ENCODE data around the gene USP12. TPM values are rescaled to one million over a fixed set of nuclear protein-coding genes. Genes with fewer than 3 reads are reported as not detected.
"Not testable (repeated sequence)": the region's sequence is repeated elsewhere in the genome, so short reads cannot be mapped to it uniquely, and the experiment has no call there.

Gene USP12
- total and polyA plus RNA-seq, 7 donors, result 13.1 to 31.7 (median 23.7) TPM

DNA sequence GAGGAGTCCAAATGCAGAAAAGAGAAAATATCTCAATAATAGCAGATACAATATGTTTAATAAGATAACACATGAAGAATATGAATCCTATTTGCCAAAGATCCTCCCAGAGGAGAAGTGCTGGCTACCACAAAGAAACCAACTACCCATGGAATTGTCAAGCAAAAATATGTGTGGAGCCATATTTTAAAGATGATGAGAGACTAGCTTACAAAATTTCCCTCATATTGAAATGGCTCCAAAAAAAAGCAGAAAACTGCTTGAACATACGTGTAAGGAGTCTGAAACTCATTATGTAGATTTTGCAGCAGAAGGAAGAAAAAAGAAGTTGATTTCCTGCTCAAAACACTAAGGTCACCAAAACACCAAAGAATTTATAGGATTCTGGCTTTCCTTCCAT lies 94.2 kb downstream of the USP12 start:
- intact Hi-C loops (cut with DNase I), result no loop called here

DNA sequence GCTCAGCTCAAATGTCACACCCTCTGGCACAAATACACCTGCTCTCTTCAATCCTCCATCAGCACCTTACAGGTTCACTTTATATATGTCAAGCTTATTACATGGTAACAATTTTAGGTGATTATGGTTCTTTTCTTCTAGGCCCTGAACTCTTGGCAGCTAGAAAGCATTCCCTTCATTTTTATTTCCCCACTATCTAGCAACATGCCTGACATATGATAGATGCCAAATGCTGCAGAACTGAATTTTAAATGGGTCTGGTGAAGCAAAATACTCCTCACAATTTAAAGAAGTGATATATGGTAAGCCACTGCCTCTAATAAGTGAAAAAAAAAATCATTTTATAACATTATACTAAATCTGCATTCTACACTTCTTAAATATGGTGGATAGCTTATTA lies 95.2 kb downstream of the USP12 start:
- intact Hi-C loops (cut with DNase I), result no loop called here
- peaks cover 0 to 21% of the 10 kb centered on the region in 2 donors for H3K36me3 ChIP-seq (ENCODE audit: insufficient read depth in 1 of 2, low read depth in 1 of 2)
- TF ChIP-seq, protein P1, sequence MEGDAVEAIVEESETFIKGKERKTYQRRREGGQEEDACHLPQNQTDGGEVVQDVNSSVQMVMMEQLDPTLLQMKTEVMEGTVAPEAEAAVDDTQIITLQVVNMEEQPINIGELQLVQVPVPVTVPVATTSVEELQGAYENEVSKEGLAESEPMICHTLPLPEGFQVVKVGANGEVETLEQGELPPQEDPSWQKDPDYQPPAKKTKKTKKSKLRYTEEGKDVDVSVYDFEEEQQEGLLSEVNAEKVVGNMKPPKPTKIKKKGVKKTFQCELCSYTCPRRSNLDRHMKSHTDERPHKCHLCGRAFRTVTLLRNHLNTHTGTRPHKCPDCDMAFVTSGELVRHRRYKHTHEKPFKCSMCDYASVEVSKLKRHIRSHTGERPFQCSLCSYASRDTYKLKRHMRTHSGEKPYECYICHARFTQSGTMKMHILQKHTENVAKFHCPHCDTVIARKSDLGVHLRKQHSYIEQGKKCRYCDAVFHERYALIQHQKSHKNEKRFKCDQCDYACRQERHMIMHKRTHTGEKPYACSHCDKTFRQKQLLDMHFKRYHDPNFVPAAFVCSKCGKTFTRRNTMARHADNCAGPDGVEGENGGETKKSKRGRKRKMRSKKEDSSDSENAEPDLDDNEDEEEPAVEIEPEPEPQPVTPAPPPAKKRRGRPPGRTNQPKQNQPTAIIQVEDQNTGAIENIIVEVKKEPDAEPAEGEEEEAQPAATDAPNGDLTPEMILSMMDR (IDR thresholded peaks at IDR 0.05), result no peak

More for the DNA sequence above, 94.2 kb downstream of the USP12 start:
- TF ChIP-seq, protein P1 (IDR thresholded peaks at IDR 0.05), result no peak
- no peak overlapping the region for H3K4me3 ChIP-seq
- no peaks in the 10 kb centered on the region for H3K27me3 ChIP-seq (ENCODE audit: insufficient read depth in 3 of 3, low read length in 2 of 3)
- H3K4me1 ChIP-seq, result peaks cover 10% of the 10 kb centered on the region
- DNase-seq (no peak), ATAC-seq (no peak)
- H3K9me3 ChIP-seq, result no peaks in the 10 kb centered on the region
- WGBS, 3 donors, result 66 to 84% (median 83%) methylated on average over 1 of the region's 1 CpG
- H3K36me3 ChIP-seq (ENCODE audit: insufficient read depth in 1 of 2, low read depth in 1 of 2), result peaks cover 0 to 21% of the 10 kb centered on the region in 2 donors
- no peak overlapping the region for H3K27ac ChIP-seq

DNA sequence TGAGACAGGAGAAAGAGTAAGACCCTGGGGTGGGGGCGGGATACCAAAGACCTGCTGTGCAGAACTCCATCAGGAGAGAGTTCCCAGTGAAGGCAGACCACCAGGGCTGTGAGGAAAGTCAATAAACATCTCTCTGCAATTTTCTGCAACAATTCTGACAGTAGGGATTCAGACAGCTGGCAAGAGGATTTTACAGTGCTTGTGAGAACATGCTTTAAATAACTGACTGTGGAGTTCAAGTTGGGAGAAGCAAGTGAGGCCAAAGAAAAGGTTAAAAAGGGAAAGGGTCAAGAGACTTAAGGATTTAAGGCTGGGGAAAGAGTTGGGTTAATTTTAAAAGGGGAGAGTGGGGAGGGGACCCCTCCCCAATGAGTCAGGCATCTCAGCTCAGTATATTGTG lies 98.4 kb downstream of the USP12 start:
- ATAC-seq, result no peak
- intact Hi-C loops (cut with DNase I), result no loop called here
- TF ChIP-seq, protein P1 (IDR thresholded peaks at IDR 0.05), result no peak
- no peaks in the 10 kb centered on the region for H3K9me3 ChIP-seq
- no peak for DNase-seq
- H3K27me3 ChIP-seq (ENCODE audit: insufficient read depth in 3 of 3, low read length in 2 of 3), result no peaks in the 10 kb centered on the region
- H3K4me3 ChIP-seq, result no peak overlapping the region
- no peaks in the 10 kb centered on the region for H3K4me1 ChIP-seq
- no peak overlapping the region for H3K27ac ChIP-seq
- peaks cover 0 to 45% of the 10 kb centered on the region in 2 donors for H3K36me3 ChIP-seq (ENCODE audit: insufficient read depth in 1 of 2, low read depth in 1 of 2)
- WGBS, 3 donors, result 71 to 95% (median 86%) methylated on average over 1 of the region's 1 CpG

More for the DNA sequence above, 95.2 kb downstream of the USP12 start:
- Histone ChIP-seq H3K27ac (no peak overlapping the region), H3K4me3 (no peak overlapping the region), H3K9me3 (no peaks in the 10 kb centered on the region), H3K4me1 (peaks cover 10% of the 10 kb centered on the region), H3K27me3 (ENCODE audit: insufficient read depth in 3 of 3, low read length in 2 of 3) (no peaks in the 10 kb centered on the region)
- DNase-seq (no peak), ATAC-seq (no peak)

DNA sequence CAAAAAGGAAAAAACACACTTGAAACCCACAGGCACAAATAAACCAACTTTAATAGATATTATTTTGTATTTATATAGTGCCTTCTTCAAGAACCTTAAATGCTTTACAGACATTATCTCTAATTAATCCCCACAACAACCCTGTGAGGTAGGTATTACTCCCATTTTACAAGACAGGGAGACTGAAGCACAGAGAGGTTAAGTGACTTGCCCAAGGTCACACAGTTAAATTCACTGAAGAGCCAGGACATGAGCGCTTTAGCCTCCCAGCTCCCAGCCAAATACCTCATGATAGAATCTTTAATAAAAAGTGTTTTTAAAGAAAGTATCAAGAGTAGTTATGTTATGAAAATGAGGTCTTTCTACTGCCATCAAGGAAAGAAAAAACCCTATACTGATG lies 105.5 kb downstream of the USP12 start:
- DNase-seq; H3K4me1 ChIP-seq; intact Hi-C loops (cut with DNase I); H3K9me3 ChIP-seq; H3K4me3 ChIP-seq; H3K27me3 ChIP-seq (ENCODE audit: insufficient read depth in 3 of 3, low read length in 2 of 3); ATAC-seq; H3K27ac ChIP-seq: not testable (repeated sequence)
- 100% methylated on average over 1 of the region's 1 CpG for WGBS, 3 donors
- peaks cover 0 to 37% of the 10 kb centered on the region in 2 donors for H3K36me3 ChIP-seq (ENCODE audit: insufficient read depth in 1 of 2, low read depth in 1 of 2)

DNA sequence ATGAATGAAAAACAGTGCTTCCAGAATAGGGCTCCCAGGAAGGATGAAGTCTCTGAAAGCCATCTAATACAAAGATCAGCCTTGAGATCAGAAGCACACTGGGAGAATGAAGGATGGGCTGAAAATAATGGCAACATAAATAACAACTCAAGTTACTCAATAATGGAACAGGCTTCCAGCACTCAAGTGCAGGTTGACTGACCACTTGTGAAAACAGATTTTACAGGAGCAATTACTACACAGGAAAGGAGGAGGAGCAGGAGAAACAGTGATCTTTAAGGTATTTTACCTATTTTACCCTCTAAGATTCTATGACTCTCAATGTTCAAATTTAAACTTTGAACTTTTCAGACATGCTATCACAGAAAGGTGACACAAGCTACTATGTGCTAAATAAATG lies 106.0 kb downstream of the USP12 start:
- Histone ChIP-seq H3K27me3 (ENCODE audit: insufficient read depth in 3 of 3, low read length in 2 of 3) (no peaks in the 10 kb centered on the region), H3K4me3 (no peak overlapping the region), H3K4me1 (no peaks in the 10 kb centered on the region), H3K27ac (no peak overlapping the region), H3K9me3 (peaks cover 6% of the 10 kb centered on the region), H3K36me3 (ENCODE audit: insufficient read depth in 1 of 2, low read depth in 1 of 2) (peaks cover 0 to 34% of the 10 kb centered on the region in 2 donors)
- no peak for DNase-seq
- no peak for ATAC-seq
- TF ChIP-seq, protein P1 (IDR thresholded peaks at IDR 0.05), result no peak
- intact Hi-C loops (cut with DNase I), result no loop called here

Measured in psoas muscle (tissue), 8 donors.